Stimulated activated CD4-positive, alpha-beta T cell treated with anti-CD3 and anti-CD28 coated beads, Interleukin-4, amount 100 ng/mL, for 1 hour (primary cell): ENCODE data around the gene SESN3.
"Not testable (repeated sequence)": the region's sequence is repeated elsewhere in the genome, so short reads cannot be mapped to it uniquely, and the experiment has no call there.

Experiments used
- DNase-seq: peaks from one replicate; pipeline ENCODE4 v3.0.0-alpha.2; 2020

SESN3 gene

DNA sequence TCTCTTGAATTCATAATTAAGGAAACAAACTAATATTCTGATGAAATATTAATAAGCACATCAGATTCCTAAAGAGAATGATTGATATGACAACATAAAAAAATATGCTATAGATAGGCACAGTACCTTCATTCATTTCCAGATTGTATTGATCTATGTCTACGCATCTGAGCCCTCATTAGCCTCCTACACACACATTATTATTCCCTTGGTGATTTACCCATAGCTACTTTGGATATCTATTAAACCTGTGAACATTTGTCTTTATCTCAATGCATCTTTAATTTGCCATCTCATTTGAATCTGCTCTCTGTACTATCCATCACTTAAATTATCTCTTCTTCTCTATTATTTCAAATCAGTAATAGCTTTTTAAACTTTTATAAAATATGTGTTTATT lies 18.4 kb downstream of the SESN3 start:
- no peak for DNase-seq

DNA sequence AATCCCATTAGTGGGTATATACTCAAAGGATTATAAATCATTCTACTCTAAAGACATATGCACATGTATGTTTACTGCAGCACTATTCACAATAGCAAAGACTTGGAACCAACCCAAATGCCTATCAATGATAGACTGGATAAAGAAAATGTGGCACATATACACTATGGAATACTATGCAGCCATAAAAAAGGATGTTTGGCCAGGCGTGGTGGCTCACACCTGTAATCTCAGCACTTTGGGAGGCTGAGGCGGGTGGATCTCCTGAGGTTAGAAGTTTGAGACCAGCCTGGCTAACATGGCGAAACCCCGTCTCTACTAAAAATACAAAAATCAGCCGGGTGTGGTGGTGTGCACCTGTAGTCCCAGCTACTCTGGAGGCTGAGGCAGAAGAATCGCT lies 21.5 kb downstream of the SESN3 start:
- not testable (repeated sequence) for DNase-seq

DNA sequence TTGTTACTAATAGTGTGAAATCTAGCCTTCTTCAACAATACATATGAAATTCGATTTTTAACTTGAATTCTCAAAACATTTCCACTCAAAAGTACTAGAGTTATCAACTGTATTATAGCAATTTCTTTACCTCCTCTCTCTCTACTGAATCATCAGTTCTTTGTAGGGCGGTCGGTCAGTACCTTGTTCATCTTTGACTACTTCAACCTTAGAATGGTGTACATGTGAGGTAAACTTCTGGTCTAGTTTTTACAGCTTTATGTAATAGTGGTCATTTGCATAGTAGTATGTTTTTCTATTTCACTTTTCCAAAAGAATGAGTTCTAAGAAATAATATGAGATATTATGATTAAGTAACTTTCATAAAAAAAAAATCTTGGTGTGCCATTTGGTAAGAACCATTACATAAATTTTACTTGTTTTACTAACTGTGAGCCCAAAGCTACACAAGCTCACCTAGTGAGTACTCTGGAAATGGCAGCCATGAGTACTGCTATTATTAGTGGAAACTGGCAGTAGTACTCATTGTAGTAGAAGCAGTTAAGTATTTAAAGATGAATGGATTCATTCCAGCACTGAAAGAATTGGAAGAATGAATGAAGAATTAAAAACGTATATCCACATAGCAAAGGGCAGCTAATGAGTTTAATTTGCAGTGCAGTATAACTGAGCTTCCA lies 30.1 kb downstream of the SESN3 start:
- no peak for DNase-seq

DNA sequence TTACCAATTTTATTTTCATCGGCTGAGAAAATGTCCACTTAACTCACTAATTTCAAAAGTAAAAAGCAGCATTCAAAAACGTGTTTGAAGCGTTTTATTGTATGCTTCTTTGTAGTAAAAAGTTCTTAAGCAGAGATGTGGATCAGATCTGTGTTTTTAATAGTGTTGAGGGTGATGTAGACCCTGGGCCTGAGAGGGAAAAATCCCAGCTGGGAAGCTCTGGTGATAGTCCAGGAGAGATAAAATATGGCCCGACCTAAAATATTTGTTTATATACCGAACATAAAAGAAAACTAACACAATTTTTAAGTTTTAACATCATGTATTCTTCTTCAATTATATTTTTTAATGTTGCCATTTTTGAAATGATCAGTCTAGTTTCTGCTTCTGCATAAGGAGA lies 35.2 kb downstream of the SESN3 start:
- no peak for DNase-seq

DNA sequence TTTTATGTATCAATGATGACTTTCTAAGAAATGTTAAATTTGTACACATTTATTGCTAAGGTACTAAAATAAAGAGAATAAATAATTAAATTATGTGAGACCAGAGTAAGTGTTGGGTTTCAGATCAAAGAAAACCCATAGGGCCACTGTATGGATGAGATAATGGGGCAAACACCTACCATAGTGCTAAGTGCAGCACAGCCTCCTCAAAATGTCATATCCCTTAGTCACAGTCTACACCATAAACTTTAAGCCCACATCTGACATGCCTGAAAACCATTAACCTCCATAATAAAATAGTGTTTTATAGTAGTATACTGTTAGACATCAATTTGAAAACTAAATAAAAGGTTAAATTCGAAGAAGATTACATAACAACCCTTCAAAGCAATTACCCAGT lies 37.5 kb downstream of the SESN3 start:
- no peak for DNase-seq

DNA sequence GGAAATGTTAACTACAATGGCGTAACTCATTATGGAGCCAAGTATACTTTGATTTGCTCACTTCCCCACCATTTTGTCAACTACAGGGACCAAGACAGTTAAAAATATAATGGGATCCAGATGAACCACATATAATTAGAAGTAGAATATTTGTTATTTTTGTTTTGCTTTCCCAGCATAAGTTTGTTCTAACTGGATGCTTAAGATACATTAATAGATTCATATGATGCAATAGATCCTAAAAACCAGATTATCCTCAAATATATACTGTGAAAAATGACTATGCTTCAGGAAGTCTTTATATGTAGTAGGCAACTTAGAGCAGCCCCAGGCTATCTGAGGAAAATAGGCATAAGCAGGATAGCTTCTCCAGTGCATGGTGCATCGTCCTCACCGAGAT lies 38.3 kb downstream of the SESN3 start:
- no peak for DNase-seq

DNA sequence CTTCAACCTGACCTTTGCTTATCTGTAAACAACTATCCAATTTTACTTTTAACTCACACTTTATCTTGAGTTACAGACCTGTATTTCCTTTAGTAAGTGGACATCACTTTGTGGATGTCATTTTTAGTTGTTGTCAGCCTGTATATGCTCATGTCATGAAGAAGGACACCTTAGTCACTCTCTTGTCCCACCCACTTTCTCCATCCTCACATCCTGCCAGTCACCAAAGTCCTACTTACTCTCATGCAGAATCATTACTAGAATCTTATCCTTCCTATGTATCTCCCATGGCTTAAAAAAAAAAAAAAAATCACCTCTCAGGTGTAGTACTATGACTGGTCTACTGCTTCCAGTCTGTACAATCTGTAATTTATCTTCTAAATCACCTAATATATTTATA lies 43.3 kb downstream of the SESN3 start:
- DNase-seq = no peak

DNA sequence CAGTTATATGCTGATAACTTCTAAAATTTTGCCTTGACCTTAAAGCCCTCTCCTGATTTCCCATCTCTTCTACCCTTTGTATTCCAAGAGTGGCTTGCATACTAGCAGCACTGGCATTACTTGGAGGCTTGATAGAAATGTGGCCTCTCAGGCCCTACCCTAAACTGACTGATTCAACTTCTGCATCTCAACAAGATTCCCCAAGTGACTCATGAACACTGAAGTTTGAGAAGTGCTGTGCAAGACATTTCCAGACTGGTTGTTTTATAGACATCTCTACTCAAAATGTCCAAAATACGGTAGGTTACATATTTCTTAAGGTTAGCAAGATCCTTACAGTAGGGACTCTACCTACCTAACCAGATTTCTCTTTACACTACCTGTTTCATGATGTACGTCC lies 48.6 kb downstream of the SESN3 start:
- DNase-seq = no peak

DNA sequence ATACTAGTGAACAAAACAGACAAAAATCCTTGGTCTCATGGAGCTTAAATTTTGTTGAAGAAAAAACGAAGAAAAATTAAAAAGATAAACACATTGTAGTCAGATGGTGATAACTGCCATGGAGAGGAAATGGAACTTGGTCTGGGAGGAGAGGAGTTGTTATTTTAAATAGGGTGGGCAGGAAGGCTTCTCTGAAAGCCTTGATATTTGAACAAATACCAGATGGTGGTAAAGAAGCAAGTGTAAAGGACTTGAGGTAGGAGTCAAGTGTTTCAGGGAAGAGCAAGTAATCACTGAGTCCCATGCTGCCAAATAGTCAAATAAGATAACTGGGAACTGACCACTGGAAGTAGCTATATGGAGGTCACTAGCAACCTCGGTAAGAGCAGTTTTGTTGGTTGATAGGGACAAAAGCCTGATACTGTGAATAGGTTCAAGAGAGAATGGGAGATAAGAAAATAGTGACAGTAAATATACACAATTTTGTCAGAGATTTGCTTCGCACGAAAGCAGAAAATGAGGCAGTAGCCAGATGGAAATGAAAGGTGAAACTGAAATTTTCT lies 55.1 kb downstream of the SESN3 start:
- no peak for DNase-seq

DNA sequence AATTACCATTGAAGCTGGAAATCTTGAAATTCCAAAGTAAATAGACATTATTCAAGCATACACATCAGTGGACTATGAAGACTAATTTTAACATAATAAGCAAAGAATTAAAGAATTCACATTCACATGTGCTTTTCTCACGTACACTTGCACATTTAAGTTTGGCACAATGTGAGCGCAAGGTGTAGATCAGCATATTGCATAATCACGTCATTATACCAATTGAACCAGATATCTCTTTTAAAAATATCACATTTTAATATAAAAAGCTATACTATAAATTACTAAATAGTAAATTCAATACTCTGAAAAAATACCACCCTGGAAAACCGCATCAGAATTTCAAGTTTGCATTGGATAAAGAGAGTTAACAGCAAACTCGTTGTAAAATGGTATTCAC lies 60.7 kb downstream of the SESN3 start:
- DNase-seq = no peak

DNA sequence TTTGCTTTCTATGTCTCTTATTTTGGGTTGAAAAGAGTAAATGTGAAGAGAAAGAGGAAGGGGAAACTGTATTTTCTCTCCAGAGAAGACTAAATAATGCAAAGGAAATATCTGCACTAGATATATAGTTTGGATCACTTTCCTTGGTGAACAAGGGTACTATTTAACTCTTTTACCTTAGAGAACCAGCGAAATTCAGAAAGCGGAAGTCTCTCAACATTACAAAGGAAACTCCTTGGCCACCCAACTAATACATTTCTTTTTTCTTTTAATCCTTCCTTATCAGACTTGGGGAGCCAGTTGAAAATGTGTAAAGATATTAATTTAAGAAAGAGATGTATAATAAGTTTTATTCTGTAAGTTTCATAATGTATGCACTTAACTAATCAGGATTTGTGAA lies 64.2 kb downstream of the SESN3 start:
- DNase-seq = no peak

DNA sequence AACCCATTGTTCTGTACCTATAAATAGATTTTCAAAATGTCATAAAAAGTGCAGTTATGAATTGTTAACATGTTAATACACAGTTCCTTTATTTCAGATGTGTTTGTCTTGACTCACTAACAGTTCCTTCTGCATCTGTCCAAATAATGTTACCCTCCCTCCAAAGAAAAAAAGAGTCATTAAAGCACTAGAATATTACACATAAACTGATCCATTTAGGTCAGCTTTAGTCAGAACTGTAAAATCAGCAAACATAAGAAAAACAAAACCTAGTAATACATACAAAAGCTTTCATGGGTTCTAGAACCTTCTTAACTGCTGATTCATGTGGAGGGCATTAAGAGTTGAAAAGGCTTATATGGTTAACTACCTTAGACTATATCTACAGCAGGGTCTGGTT lies 65.4 kb downstream of the SESN3 start:
- no peak for DNase-seq

DNA sequence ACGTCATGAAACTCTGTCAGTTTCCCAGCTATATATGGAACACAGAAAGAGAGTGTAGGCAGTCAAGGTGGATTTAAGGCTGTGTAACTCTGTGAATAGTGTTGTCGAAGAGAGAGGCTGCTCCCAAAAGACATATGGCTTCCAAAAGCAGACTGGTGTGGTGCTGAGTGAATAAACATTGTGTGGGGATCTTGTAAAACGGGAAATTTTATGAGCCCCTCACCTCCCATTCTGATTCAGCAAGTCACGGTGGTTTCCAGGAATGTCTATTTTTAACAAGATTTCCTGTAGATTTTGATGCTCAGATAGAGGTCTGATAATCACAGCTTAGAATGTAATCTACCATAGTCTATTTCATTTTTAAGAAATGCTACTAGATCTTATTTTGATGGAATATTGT lies 67.9 kb downstream of the SESN3 start:
- DNase-seq = no peak

DNA sequence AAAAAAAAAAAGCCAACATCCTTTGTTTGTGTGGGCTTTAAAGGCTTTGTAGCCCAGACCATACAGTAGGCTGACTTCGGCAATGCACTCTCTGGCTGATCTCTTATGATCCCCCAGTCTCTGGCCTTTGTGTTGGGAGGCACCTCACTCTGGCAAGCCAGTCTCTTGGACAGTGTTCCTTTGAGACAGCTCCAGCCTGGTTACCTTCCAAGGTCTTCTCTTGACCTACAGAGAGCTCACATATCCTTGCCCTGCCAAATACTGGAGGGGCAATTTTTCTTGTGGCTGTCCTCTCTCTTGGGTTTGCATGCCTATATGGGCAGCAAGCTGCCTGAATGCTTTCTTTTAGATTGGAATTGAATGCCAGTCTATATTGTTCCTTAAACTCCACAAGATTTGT lies 69.8 kb downstream of the SESN3 start:
- no peak for DNase-seq

DNA sequence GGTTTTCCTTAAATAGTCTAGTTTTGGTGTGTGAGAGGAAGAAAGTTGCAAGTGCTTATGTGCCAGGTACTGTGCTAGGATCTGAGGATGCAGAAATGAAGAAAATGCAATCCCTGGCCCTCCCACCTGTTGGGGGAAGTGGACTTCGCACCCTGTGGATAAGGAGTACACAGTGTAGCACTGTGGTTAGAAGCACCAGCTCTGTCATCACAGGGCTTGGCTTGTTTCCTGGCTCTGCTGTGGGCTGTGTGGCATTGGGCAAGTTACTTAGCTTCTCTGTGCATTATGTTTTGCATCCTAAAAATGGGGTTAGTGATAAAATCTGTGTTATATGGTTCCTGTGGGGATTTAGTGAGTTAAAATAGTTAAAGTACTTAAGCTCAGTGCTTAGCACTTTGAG lies 73.2 kb downstream of the SESN3 start:
- DNase-seq = no peak

DNA sequence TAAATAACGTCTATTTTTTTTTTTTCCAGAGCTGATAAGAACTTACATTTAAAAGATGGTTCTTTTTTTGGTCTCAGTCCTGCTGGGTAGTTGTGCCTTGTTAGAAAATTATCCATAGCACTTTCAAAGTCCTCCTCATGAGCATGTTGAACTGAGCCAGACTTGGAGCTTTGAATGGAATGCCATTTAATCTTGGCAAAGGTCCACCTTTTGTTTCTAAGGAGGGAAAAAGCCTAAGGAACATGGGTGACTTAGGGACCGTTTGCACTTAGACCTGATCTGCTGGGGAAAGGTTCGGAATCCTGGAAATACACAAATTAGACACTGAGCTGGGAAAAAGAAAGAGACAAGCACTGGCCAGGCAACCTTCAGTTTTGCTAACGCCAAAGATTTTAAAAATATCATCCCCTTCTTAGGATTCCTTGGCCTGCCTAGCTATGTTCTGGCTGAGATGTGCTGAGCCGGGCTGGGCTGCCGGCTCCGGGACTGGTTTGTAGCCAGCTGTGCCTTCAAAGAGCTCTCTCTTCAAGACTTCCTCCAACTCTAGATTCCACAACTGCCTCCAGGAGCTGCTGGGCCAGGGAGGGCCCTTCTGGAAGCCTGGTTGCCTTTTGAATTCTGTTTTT lies 74.0 kb downstream of the SESN3 start:
- no peak for DNase-seq

DNA sequence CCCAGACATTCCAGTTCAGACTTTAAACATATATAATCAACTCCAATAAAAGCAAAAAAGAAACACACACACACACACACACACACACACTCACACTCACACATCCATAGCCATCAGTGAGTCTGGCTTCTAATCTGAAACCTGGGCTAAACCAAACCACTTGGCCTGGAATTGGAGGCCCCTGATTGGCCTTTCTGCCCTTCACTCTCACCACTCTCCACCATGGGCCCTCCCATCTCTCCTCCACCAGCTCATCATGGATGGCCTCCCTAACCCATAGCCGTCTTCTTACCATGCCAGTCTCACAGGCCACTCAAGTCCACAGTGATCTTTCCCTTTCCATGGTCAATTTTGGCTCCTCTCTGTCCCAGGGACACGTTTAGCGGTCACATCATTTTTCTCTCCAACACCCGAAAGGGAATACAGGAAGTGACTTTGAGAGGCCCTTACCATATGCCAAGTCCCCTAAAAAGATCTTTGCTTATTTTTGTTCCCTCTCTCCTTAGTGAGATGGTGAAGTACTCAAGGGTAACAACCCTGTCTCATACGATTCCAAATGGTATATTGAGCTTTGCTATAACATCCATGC lies 74.8 kb downstream of the SESN3 start:
- DNase-seq = no peak

DNA sequence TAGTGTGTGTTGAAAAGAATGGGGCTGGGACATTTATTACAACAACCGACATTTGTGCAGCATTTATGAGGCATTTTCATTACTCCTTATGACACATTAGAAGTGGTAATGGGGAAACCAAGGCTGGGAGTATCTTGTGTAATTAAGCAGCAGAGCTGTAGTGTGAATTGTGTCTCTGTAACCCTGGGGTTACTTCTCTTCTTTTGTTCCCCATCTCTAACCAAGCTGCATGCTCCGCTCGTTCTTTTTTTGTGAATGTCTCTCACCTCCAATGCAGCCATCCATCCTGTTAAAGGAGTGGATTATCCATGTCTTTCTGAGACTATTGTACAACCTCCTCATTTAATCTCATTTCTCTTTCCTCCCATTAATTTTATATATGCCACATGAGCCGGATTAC lies 75.6 kb downstream of the SESN3 start:
- no peak for DNase-seq

DNA sequence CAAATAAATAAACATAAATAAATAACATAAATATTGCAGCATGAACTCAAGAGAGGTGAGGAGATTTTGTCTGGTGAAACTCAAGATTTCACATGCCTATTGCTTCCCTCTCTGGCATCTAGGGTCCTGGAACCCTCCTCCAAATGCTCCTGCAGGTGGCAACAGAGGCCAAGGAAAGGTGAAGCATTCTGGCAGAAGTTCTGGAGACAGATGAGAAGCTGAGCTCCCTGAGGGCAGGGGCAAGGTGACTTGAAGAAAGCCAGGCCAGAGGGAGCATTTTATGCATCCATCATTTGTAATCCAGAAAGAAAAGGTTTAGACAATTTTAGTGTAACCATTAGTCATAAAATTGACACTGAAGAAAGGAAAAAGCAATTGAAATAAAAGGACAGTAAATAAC lies 76.5 kb downstream of the SESN3 start:
- DNase-seq = peak; percentile 58

DNA sequence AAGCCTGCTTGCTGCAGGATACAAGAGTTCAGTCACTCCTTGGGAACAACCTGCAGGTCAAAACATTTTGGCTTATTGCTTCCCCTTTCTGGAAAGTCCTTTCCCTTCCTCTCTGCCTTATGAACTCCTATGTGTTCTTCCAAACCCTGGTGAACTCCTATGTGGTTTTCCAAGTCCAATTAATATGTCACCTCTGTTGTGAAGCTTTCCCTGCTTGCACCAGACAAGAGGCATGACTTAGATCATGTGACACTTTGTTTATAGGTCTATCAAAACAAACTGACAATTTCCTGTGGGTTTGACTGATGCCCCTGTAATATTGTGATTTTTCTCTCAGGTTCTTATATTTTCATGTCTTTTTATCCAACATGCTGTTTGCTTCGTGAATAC lies 77.2 kb downstream of the SESN3 start:
- no peak for DNase-seq

DNA sequence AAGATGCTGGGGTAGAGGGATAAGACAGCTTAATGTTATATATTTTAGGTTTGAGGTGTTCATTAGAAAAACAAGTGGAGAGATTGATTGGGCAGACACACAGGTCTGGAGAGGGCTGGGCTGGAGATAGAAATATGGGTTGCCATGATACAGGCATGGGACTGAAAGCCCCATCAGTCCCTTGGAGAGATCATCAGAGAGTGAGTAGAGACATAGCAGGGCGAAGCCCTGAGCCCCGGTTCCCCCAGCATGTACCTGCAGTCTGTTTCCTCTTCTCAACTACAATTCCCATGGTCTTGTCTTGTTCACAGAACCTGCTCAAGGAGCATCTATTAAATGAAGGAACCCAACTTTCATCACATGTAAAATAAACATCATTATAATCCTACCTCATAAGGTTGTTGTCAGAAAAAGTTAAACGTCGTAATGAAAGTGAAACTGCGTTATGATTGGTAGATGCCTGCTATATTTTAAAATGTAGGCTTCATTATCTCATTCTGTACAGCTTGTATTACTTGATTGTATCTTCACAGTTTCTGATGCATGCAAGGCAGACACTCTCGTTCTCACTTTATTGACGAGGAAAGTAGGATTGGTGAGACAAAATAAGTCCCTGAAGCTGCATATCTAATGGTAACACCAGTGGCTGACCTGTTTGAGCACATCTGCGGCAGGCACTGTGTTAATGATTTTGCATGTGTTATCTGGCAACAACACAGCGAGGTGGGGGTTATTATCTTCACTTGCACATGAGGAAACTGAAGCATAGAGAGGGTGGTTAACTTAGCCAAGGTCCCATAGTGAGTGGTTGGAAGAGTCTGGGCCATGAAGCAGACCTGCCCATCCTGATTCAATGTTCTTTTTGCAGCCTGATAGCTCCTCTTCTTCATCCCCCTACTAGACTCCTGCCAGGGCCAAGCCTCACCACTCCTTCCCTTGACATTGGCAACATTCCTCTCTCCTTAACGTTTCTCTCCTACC lies 77.8 kb downstream of the SESN3 start:
- peak; percentile 18 for DNase-seq

DNA sequence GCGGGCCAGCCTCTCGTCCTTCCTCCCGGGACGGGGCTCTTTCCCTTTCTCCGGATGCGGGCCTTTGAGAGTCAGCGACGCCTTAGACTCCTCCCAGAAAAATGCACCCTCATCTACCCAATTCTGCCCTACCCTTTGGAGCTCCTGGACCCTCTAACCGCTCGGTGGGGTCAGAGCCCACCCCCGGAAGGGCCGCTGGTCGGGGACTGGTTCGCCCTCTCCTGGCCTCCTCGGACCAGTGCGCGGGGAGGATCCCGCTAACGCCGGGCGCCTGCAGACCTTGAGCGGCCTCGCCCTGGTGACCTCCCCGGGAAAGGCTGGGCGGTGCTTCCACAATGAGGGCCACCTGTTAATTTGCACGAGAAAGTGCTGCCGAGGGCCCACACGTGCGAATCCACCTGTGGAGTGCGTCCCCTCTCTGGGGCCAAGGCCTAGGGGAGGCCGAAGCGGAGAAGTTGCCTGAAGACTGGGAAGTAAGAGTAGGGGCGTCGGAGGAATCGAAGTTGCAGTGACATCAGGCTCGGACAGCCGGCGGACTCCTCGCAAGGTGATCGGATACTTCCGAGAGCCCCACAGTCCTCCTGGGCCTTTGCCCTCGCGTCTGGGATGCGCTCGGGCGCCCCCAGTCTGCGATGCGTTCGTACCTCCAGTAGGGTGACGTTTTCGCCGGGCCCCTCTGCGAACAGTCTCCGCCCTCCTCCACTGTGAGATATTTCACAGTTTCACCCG lies 79.9 kb downstream of the SESN3 start:
- DNase-seq = peak; percentile 87
